ENCODE data around the gene PPARA. TPM values are rescaled to one million over a fixed set of nuclear protein-coding genes. Genes with fewer than 3 reads are reported as not detected.
"Not testable (repeated sequence)": the region's sequence is repeated elsewhere in the genome, so short reads cannot be mapped to it uniquely, and the experiment has no call there.

PPARA gene
- total and polyA plus RNA-seq, 4 donors = 11.9 to 18.6 (median 12.5) TPM

DNA sequence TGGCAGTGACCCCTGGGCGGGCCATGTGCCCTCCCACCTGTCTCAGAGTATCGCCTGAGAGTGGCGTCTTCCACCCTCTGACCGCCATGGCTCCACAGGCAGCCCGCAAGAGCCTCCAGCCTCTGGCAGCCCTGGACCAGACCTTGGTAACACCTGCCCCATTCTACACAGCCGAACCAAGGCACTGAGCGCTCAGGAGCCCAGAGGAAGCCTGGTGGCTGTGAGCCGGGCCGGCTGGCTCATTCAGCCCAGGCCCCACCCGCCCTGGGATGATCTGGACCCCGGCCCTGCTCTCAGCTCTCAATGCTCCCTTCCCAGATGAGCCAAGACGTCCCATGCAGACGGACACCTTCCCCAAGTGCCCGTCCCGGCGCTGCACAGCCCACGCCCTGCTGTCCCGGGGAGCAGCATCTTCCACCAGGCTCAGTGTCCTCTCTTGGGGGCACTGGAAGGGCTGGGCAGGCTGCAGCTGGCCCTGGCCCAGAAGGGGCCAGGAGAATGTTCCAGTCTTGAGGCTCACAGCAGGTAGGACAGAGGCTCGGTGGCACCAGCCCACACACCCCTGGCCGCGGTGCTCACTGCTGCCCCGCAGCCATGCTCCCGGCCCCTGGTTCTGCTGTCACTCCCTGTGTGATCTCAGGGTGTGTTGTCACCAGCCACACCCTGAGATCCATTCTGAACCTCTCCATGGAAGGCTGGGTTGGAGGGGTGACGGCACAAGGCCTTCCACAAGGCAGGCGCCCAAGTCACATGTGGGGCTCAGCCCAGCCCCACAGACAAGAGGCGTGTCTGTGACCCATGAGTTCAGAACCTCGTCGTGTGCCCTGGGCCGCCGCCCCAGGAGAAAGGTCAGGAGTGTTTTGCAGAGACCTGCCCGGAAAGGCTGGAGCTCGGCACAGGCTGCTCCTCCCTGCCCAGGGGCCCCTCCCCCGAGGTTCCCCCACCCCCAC, 24.2 kb upstream of the PPARA start:
- Histone ChIP-seq H3K9me3 (ENCODE audit: control insufficient read depth, insufficient read depth, low read length) (no peaks in the 10 kb centered on the region), H3K27me3 (ENCODE audit: control insufficient read depth, insufficient read depth, low read length) (no peaks in the 10 kb centered on the region), H3K4me1 (ENCODE audit: control insufficient read depth, insufficient read depth, low read length) (peaks cover 30% of the 10 kb centered on the region), H3K27ac (ENCODE audit: low read depth, low read length) (no peak overlapping the region), H3K36me3 (ENCODE audit: control insufficient read depth, insufficient read depth, low read length) (peaks cover 11% of the 10 kb centered on the region), H3K4me3 (ENCODE audit: low read depth, low read length) (no peak overlapping the region)
- 90% methylated on average over 31 of the region's 33 CpGs for WGBS (ENCODE audit: insufficient coverage)
- DNase-seq (ENCODE audit: low read depth in 4 of 6, low spot score in 6 of 6) = no peak

DNA sequence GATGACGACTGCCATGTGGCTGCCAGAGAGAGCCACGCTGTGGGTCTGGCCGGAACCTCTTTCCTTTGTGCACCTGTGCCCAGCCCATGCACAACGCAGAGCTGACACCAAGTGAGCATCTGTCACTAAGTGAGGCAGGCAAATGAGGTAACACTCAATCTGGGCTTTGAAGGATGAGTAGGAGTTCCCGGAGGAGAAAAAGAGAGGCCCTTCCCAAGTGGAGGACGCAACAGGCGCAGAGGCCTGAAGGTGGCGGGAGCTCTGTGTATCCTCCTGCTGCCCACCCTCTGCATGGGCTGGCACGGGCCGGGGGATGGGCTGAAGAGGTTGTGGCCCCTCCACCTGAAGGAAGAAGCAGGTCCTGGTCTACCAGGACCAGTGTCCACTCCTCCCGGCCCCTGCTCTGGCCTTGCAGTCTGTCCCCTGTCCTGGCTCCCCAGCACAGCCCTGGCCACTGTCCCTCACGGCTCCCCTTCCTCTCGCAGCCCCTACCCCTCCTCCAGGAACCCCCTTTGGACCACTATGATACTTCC, 23.4 kb upstream of the PPARA start:
- no peak overlapping the region for H3K27ac ChIP-seq (ENCODE audit: low read depth, low read length)
- H3K36me3 ChIP-seq (ENCODE audit: control insufficient read depth, insufficient read depth, low read length) = peaks cover 11% of the 10 kb centered on the region
- H3K9me3 ChIP-seq (ENCODE audit: control insufficient read depth, insufficient read depth, low read length) = no peaks in the 10 kb centered on the region
- H3K27me3 ChIP-seq (ENCODE audit: control insufficient read depth, insufficient read depth, low read length) = no peaks in the 10 kb centered on the region
- H3K4me3 ChIP-seq (ENCODE audit: low read depth, low read length) = no peak overlapping the region
- no peak for DNase-seq (ENCODE audit: low read depth in 4 of 6, low spot score in 6 of 6)
- peaks cover 33% of the 10 kb centered on the region for H3K4me1 ChIP-seq (ENCODE audit: control insufficient read depth, insufficient read depth, low read length)
- 95% methylated on average over 13 of the region's 13 CpGs for WGBS (ENCODE audit: insufficient coverage)

DNA sequence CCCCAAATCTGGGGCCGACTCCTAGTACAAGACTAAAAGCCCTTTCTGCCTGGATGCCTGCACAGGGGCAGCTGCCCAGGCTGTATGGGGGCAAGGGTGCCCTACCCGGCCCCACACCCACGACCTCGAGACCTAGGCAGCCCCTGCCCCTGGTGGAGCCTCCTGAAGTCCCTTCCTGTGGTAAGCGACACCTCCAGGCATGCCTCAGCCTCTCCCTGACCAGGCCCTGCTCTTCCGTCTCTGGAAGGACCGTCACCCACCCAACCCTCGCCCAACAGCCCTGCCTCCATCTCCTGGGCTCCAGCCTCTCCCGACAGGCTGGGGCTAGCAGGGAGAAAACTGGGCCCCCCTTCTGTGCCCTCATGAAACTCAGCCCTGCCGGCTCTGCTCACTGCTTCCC, 22.8 kb upstream of the PPARA start:
- 90% methylated on average over 10 of the region's 10 CpGs for WGBS (ENCODE audit: insufficient coverage)
- H3K9me3 ChIP-seq (ENCODE audit: control insufficient read depth, insufficient read depth, low read length) = no peaks in the 10 kb centered on the region
- H3K36me3 ChIP-seq (ENCODE audit: control insufficient read depth, insufficient read depth, low read length) = peaks cover 11% of the 10 kb centered on the region
- peaks cover 26% of the 10 kb centered on the region for H3K4me1 ChIP-seq (ENCODE audit: control insufficient read depth, insufficient read depth, low read length)
- no peak overlapping the region for H3K27ac ChIP-seq (ENCODE audit: low read depth, low read length)
- no peaks in the 10 kb centered on the region for H3K27me3 ChIP-seq (ENCODE audit: control insufficient read depth, insufficient read depth, low read length)
- no peak for DNase-seq (ENCODE audit: low read depth in 4 of 6, low spot score in 6 of 6)
- no peak overlapping the region for H3K4me3 ChIP-seq (ENCODE audit: low read depth, low read length)

DNA sequence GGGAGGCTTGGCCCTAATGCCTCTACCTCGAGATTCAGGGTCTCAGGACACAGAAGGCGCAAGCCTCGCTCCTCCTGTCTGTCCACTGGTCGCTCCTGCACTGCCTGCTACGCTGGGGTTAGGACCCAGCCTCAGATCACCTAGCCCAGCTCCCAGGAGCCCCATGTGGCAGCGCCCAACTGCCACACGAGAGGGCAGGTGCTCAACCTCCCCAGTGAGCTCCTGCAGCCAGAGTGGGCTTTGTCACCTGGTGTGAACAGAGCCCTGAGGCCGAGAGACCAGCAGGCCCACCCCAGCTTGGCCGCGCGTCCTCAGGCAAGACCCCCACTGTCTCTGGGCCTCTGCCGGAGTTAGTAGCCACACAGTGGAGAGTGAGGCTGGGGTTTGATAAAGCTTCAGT, 21.7 kb upstream of the PPARA start:
- WGBS (ENCODE audit: insufficient coverage) = 89% methylated on average over 12 of the region's 12 CpGs

DNA sequence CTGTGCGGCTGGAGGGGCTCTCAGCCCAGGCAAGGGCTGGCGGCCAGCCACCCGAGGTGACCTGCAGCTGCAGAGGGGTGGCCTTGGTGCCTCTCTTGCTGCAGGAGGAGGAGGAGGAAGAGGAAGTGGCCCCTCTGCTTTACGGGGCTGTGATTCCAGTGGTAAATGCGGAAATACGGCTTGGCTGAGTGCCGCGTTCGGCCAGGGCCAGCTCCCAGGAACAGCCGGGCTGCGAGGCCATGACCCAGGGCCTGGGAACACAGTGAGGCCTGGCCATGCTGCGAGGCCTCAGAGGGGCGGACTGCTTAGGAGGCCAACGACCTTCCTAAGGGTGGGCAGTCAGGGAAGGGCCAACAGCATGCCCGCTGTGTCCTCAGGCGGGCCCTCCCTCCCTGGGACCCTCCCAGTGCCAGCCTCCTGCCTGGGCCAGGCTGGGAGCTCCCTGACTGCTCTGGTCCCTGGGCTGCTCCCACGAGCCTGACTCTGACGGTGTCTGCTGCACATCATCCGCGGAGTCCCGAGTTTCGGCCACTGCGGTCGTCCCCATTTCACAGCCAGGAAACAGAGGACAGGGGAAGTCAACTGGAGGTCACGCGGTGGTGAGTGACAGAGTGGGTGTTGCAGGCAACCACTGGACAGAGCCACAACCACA, 20.8 kb upstream of the PPARA start:
- no peak overlapping the region for H3K4me3 ChIP-seq (ENCODE audit: low read depth, low read length)
- peak overlapping the region; percentile 68 for H3K27ac ChIP-seq (ENCODE audit: low read depth, low read length)
- peaks cover 21% of the 10 kb centered on the region for H3K4me1 ChIP-seq (ENCODE audit: control insufficient read depth, insufficient read depth, low read length)

More for the DNA sequence above, 21.7 kb upstream of the PPARA start:
- Histone ChIP-seq H3K4me1 (ENCODE audit: control insufficient read depth, insufficient read depth, low read length) (peaks cover 21% of the 10 kb centered on the region), H3K27ac (ENCODE audit: low read depth, low read length) (no peak overlapping the region), H3K36me3 (ENCODE audit: control insufficient read depth, insufficient read depth, low read length) (peaks cover 9% of the 10 kb centered on the region), H3K4me3 (ENCODE audit: low read depth, low read length) (no peak overlapping the region), H3K27me3 (ENCODE audit: control insufficient read depth, insufficient read depth, low read length) (no peaks in the 10 kb centered on the region), H3K9me3 (ENCODE audit: control insufficient read depth, insufficient read depth, low read length) (no peaks in the 10 kb centered on the region)
- no peak for DNase-seq (ENCODE audit: low read depth in 4 of 6, low spot score in 6 of 6)

DNA sequence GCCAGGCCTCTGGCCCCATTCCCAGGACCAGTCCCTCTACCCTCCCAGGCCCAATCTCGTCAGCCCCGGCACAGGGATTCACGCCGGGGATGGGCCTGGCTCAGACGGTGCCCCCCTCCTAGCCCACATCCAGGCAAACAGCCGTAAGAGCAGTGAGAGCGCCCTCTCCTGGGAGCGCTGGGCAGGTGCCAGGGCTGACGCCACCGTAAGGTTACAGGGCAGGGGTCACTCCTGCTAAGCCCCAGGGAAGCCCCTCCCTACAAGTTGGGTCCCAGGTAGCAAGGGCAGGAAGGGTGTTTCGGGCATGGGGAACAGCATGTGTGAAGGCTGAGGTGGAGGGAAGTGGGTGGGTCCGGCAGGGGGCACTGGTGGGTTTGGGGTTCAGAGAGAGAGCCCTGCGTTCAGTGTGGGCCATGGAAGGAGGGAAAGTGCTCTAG, 19.2 kb upstream of the PPARA start:
- DNase-seq (ENCODE audit: low read depth in 4 of 6, low spot score in 6 of 6) = no peak
- Histone ChIP-seq H3K4me3 (ENCODE audit: low read depth, low read length) (no peak overlapping the region), H3K9me3 (ENCODE audit: control insufficient read depth, insufficient read depth, low read length) (no peaks in the 10 kb centered on the region), H3K27me3 (ENCODE audit: control insufficient read depth, insufficient read depth, low read length) (no peaks in the 10 kb centered on the region), H3K27ac (ENCODE audit: low read depth, low read length) (no peak overlapping the region), H3K36me3 (ENCODE audit: control insufficient read depth, insufficient read depth, low read length) (peaks cover 4% of the 10 kb centered on the region), H3K4me1 (ENCODE audit: control insufficient read depth, insufficient read depth, low read length) (peaks cover 36% of the 10 kb centered on the region)
- WGBS (ENCODE audit: insufficient coverage) = 47% methylated on average over 12 of the region's 13 CpGs

More for the DNA sequence above, 20.8 kb upstream of the PPARA start:
- no peak for DNase-seq (ENCODE audit: low read depth in 4 of 6, low spot score in 6 of 6)
- Histone ChIP-seq H3K27me3 (ENCODE audit: control insufficient read depth, insufficient read depth, low read length) (no peaks in the 10 kb centered on the region), H3K36me3 (ENCODE audit: control insufficient read depth, insufficient read depth, low read length) (peaks cover 4% of the 10 kb centered on the region), H3K9me3 (ENCODE audit: control insufficient read depth, insufficient read depth, low read length) (no peaks in the 10 kb centered on the region)
- 77% methylated on average over 26 of the region's 26 CpGs for WGBS (ENCODE audit: insufficient coverage)

DNA sequence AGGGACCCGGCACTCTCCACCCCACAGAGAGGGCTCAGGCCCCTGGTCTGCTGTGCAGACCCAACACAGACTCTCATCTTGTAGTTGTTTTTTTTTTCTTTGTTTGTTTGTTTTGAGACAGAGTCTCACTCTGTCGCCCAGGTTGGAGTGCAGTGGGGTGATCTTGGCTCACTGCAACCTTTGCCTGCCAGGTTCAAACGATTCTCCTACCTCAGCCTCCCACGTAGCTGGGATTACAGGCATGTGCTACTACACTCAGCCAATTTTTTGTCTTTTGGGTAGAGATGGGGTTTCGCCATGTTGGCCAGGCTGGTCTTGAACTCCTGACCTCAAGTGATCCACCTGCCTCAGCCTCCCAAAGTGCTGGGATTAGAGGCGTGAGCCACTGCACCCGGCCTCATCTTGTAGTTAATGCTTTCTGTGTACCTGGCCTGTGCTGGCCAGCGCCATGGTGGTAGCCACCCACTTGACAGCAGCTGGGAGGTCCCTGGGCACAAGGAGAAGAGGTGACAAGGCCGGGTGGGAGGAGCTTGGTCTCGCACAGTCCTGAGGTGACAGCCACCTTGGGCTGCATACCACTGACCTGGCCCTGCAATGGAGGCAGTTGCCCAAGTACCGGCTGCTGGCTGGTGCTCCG, 18.0 kb upstream of the PPARA start:
- 96% methylated on average over 7 of the region's 12 CpGs for WGBS (ENCODE audit: insufficient coverage)
- H3K4me3 ChIP-seq (ENCODE audit: low read depth, low read length); H3K36me3 ChIP-seq (ENCODE audit: control insufficient read depth, insufficient read depth, low read length); H3K27ac ChIP-seq (ENCODE audit: low read depth, low read length); DNase-seq (ENCODE audit: low read depth in 4 of 6, low spot score in 6 of 6); H3K9me3 ChIP-seq (ENCODE audit: control insufficient read depth, insufficient read depth, low read length); H3K27me3 ChIP-seq (ENCODE audit: control insufficient read depth, insufficient read depth, low read length): not testable (repeated sequence)
- H3K4me1 ChIP-seq (ENCODE audit: control insufficient read depth, insufficient read depth, low read length) = peaks cover 47% of the 10 kb centered on the region

DNA sequence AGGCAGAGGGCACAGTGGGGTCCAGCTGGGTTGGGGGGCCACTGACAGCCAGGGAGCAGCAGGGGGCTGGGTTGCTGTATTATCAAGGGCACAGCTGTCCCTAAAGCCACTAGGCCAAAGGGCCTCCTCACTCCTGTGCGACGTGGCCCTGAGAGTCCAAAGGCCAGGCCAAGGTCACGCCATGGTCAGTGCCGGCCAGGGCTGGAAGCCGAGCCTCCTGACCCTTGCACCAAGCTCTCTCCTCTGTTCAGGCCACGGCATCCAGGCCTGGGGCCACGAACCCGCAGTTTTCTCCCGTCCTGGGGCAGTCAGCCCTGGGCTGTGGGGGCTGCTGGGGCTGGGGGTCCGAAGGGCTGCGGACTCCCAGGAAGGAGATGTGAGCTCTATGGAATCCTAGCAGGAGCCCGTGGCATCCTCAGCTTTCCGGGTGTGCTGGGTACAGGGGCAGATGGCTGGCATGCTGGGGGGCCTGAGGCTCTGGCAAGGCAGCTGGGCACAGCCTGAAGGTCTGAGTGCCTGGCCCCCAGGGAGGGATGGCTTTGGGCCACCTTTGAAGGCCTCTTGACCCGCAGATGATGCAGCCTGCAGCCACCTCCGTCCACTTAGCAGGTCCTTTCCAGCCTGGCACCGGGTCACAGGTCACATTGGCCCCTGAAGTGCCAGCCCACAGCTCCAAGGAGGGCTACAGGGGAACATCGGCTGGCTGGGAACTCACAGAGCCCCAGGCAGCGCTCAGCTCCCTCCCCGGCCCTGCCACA, 17.3 kb upstream of the PPARA start:
- Histone ChIP-seq H3K4me3 (ENCODE audit: low read depth, low read length) (no peak overlapping the region), H3K4me1 (ENCODE audit: control insufficient read depth, insufficient read depth, low read length) (peaks cover 48% of the 10 kb centered on the region), H3K27ac (ENCODE audit: low read depth, low read length) (no peak overlapping the region), H3K9me3 (ENCODE audit: control insufficient read depth, insufficient read depth, low read length) (no peaks in the 10 kb centered on the region), H3K27me3 (ENCODE audit: control insufficient read depth, insufficient read depth, low read length) (no peaks in the 10 kb centered on the region), H3K36me3 (ENCODE audit: control insufficient read depth, insufficient read depth, low read length) (peaks cover 8% of the 10 kb centered on the region)
- 84% methylated on average over 19 of the region's 19 CpGs for WGBS (ENCODE audit: insufficient coverage)
- no peak for DNase-seq (ENCODE audit: low read depth in 4 of 6, low spot score in 6 of 6)

GRCh38 chr22:46133588-46133855, 16.8 kb upstream of the PPARA start:
- Histone ChIP-seq H3K36me3 (ENCODE audit: control insufficient read depth, insufficient read depth, low read length) (peaks cover 8% of the 10 kb centered on the region), H3K27ac (ENCODE audit: low read depth, low read length) (no peak overlapping the region), H3K4me1 (ENCODE audit: control insufficient read depth, insufficient read depth, low read length) (peaks cover 48% of the 10 kb centered on the region), H3K9me3 (ENCODE audit: control insufficient read depth, insufficient read depth, low read length) (no peaks in the 10 kb centered on the region), H3K27me3 (ENCODE audit: control insufficient read depth, insufficient read depth, low read length) (no peaks in the 10 kb centered on the region), H3K4me3 (ENCODE audit: low read depth, low read length) (no peak overlapping the region)
- DNase-seq (ENCODE audit: low read depth in 4 of 6, low spot score in 6 of 6) = no peak
- WGBS (ENCODE audit: insufficient coverage) = 100% methylated on average over 4 of the region's 4 CpGs

All from spinal cord (tissue), 10 donors.